A549 (cell line): ENCODE results near the gene SLIT3.

Experiments used
- ESRRA ChIP-seq: fragments of 150-350 bp; IDR thresholded peaks from 2 replicates; pipeline ENCODE4 v1.6.1; 2014; ENCODE audit warnings: mild to moderate bottlenecking, low read length, borderline replicate concordance
- NR3C1 ChIP-seq: fragments of >200 bp; sonication (Bioruptor Twin); formaldehyde crosslinking; IDR thresholded peaks from 3 replicates; pipeline ENCODE4 v1.6.1; 2017
- TF ChIP-seq, protein P1 (sequence below): fragments of >200 bp; sonication (Bioruptor Twin); formaldehyde crosslinking; IDR thresholded peaks from 3 replicates; pipeline ENCODE4 v1.5.1; 2016

GRCh38 chr5:168790671-168791250 is 510.2 kb downstream of the SLIT3 start:
- TF ChIP-seq, protein P1, sequence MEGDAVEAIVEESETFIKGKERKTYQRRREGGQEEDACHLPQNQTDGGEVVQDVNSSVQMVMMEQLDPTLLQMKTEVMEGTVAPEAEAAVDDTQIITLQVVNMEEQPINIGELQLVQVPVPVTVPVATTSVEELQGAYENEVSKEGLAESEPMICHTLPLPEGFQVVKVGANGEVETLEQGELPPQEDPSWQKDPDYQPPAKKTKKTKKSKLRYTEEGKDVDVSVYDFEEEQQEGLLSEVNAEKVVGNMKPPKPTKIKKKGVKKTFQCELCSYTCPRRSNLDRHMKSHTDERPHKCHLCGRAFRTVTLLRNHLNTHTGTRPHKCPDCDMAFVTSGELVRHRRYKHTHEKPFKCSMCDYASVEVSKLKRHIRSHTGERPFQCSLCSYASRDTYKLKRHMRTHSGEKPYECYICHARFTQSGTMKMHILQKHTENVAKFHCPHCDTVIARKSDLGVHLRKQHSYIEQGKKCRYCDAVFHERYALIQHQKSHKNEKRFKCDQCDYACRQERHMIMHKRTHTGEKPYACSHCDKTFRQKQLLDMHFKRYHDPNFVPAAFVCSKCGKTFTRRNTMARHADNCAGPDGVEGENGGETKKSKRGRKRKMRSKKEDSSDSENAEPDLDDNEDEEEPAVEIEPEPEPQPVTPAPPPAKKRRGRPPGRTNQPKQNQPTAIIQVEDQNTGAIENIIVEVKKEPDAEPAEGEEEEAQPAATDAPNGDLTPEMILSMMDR = no peak
- TF ChIP-seq NR3C1 (no peak), ESRRA (no peak)
